Measurements from ENCODE around the gene ZNF710. TPM values are rescaled to one million over a fixed set of nuclear protein-coding genes. Genes with fewer than 3 reads are reported as not detected.

Gene ZNF710
- total and polyA plus RNA-seq, 2 donors (not counting 3 experiments of a cell fraction or from before 2014, with no cell fraction given): 8.9 to 32.4 TPM

DNA sequence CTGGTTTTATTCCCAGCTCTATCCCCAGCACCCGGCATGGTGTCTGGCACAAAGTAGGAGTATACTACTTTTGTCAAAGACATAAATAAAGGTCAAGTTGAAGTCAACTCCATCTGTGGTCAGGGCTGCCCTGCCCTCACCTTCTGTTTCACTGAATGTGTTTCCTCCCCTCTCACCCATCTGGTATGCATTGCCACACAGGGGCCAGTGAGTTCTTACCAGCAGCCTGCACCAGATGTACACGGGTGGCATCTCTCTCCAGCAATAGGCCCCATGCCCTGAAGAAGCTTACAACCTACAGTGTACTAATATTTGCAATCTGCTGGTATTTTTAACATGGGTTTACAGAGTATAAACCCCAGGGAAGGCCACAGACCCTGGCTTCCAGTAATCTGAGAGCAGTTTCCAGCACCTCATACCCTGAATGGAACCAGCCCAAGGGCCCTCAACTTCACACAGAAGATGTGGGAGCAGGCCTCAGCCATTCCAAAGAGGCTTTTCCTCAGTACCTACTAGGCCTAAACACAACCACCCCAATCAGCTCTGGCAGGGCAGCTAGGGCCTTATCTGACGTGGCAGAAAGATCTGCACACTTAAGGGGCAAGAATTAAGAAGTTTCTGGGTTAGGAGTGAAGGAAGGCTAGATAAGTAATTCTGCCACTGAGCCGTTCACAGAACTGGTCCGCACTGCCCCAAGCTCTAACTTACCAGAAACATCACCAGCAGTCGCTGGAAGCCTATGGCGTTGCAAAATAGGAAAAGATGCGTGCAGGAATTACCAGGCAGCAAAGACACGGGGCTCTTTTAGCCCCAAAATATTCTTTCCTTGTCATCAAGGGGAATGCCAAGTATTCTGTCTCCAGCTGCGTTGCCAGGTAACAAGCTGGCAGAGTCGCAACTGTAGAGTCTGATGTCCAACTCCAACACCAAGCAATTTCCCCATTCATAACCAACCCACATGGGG is 99.0 kb downstream of the ZNF710 start:
- no peak overlapping the region for H3K4me3 ChIP-seq (replicated peaks in 1 of 3; ENCODE audit: insufficient read depth in 1 of 3, low read depth in 1 of 3, low read length in 3 of 3)
- H3K9me3 ChIP-seq (replicated peaks; ENCODE audit: control insufficient read depth, insufficient read depth, low read length): no peaks in the 10 kb centered on the region
- no peaks in the 10 kb centered on the region for H4K20me1 ChIP-seq (replicated peaks; ENCODE audit: control insufficient read depth, extremely low read depth, insufficient read depth, low read length)
- no peak overlapping the region for H3K27ac ChIP-seq (ENCODE audit: insufficient read depth, low read depth, low read length)
- no peak for DNase-seq (ENCODE audit: low read depth, low spot score)
- peaks cover 0 to 1% of the 10 kb centered on the region in 2 experiments for H3K36me3 ChIP-seq (ENCODE audit: control insufficient read depth in 2 of 2, extremely low read depth in 1 of 2, insufficient read depth in 2 of 2, low read length in 2 of 2)
- BruUV-seq (replicated peaks): no TSS peak
- FAIRE-seq: no peak
- POLR2A ChIA-PET: interaction anchor here (0.5 kb wide), 1 partner anchor 42 kb away, joined by 3 read pairs; no protein-coding TSS in a partner anchor
- intact Hi-C loops (cut with micrococcal nuclease) (loop anchor here (5.0 kb wide), 1 partner anchor 132 kb away; the partner anchor contains the start of genes CIB1 and GDPGP1), dilution Hi-C loops (cut with MboI; ENCODE audit: extremely low pct_ligation_motif_present, low sequenced_read_pairs) (no loop called here)
- H3K27me3 ChIP-seq (ENCODE audit: control insufficient read depth in 2 of 2, insufficient read depth in 2 of 2, low read length in 2 of 2): no peaks in the 10 kb centered on the region
- TF ChIP-seq MYC (IDR thresholded peaks at IDR 0.05; ENCODE audit: low read depth, low read length): no peak
- no peak for TF ChIP-seq GATA2 (IDR thresholded peaks at IDR 0.05; ENCODE audit: insufficient read depth, insufficient read length, low read depth, low read length)
- TF ChIP-seq EZH2 (IDR thresholded peaks at IDR 0.05; ENCODE audit: borderline replicate concordance, low read depth, low read length, severe bottlenecking): no peak
- no peak for TF ChIP-seq POLR2A (IDR thresholded peaks at IDR 0.05; ENCODE audit: low read depth, low read length)
- TF ChIP-seq, protein P1, sequence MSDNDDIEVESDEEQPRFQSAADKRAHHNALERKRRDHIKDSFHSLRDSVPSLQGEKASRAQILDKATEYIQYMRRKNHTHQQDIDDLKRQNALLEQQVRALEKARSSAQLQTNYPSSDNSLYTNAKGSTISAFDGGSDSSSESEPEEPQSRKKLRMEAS (IDR thresholded peaks at IDR 0.05; ENCODE audit: insufficient read depth, insufficient read length): no peak
- TF ChIP-seq, protein P2, sequence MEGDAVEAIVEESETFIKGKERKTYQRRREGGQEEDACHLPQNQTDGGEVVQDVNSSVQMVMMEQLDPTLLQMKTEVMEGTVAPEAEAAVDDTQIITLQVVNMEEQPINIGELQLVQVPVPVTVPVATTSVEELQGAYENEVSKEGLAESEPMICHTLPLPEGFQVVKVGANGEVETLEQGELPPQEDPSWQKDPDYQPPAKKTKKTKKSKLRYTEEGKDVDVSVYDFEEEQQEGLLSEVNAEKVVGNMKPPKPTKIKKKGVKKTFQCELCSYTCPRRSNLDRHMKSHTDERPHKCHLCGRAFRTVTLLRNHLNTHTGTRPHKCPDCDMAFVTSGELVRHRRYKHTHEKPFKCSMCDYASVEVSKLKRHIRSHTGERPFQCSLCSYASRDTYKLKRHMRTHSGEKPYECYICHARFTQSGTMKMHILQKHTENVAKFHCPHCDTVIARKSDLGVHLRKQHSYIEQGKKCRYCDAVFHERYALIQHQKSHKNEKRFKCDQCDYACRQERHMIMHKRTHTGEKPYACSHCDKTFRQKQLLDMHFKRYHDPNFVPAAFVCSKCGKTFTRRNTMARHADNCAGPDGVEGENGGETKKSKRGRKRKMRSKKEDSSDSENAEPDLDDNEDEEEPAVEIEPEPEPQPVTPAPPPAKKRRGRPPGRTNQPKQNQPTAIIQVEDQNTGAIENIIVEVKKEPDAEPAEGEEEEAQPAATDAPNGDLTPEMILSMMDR (IDR thresholded peaks at IDR 0.05; ENCODE audit: extremely low read depth in 1 of 2, insufficient read depth in 1 of 2, low read depth in 1 of 2, low read length in 2 of 2): no peak
- no peak for TF ChIP-seq POLR2AphosphoS5 (IDR thresholded peaks at IDR 0.05; ENCODE audit: insufficient read depth, low read depth, low read length)
- TF ChIP-seq FOS (IDR thresholded peaks at IDR 0.05; ENCODE audit: borderline replicate concordance, insufficient read depth, low read length): no peak
- TF ChIP-seq JUN (IDR thresholded peaks at IDR 0.05; ENCODE audit: borderline replicate concordance, insufficient read depth, insufficient read length, low read depth): no peak
- no peak overlapping the region for H3K9ac ChIP-seq (replicated peaks; ENCODE audit: extremely low read depth, insufficient read depth, low read length)
- H3K9me1 ChIP-seq (replicated peaks; ENCODE audit: control insufficient read depth, extremely low read depth, insufficient read depth, low read length): no peaks in the 10 kb centered on the region
- H3K79me2 ChIP-seq (ENCODE audit: control insufficient read depth, insufficient read depth, low read length): peaks cover 30% of the 10 kb centered on the region
- CTCF ChIA-PET: interaction anchor here (1.9 kb wide), 1 partner anchor 13 kb away, joined by 19 read pairs; no protein-coding TSS in a partner anchor
- H3K4me2 ChIP-seq (ENCODE audit: insufficient read depth, low read length): no peak overlapping the region
- no peak overlapping the region for H2AFZ ChIP-seq (ENCODE audit: low read depth, low read length)
- peaks cover 18% of the 10 kb centered on the region for H3K4me1 ChIP-seq (ENCODE audit: control insufficient read depth, extremely low read depth, insufficient read depth, low read length)
